VCaP (cell line): ENCODE results near the gene SSC5D.
A peak's percentile ranks its signal among the peaks of the same experiment; 100 is the strongest.

ENCODE experiments used
- H3K27ac ChIP-seq: fragments of 450-650 bp; 2 replicates; pipeline ENCODE4 v1.5.1; 2017
- CTCF ChIP-seq: fragments of 450-650 bp; conservative IDR thresholded peaks from 2 replicates; pipeline ENCODE4 v1.5.1; 2017; ENCODE audit warnings: mild to moderate bottlenecking, moderate library complexity

SSC5D gene

GRCh38 chr19:55497763-55498162, 9.5 kb downstream of the SSC5D start:
- no peak overlapping the region for H3K27ac ChIP-seq
- no peak for TF ChIP-seq CTCF

GRCh38 chr19:55498246-55498840, 10.1 kb downstream of the SSC5D start:
- no peak for TF ChIP-seq CTCF
- no peak overlapping the region for H3K27ac ChIP-seq

GRCh38 chr19:55500368-55500952, 12.2 kb downstream of the SSC5D start:
- H3K27ac ChIP-seq: no peak overlapping the region
- no peak for TF ChIP-seq CTCF

GRCh38 chr19:55502197-55502952, 14.1 kb downstream of the SSC5D start:
- no peak for TF ChIP-seq CTCF
- H3K27ac ChIP-seq: no peak overlapping the region

GRCh38 chr19:55503157-55503501, 14.9 kb downstream of the SSC5D start:
- TF ChIP-seq CTCF: no peak
- no peak overlapping the region for H3K27ac ChIP-seq

- peak; percentile 91 for TF ChIP-seq CTCF
- H3K27ac ChIP-seq: no peak overlapping the region
Observed at GRCh38 chr19:55503502-55504251, 15.4 kb downstream of the SSC5D start.

GRCh38 chr19:55504252-55504603, 16.0 kb downstream of the SSC5D start:
- peak; percentile 28 for TF ChIP-seq CTCF
- no peak overlapping the region for H3K27ac ChIP-seq
